CD14-positive monocyte (primary cell): Measurements from ENCODE around the gene SIK3. TPM values are rescaled to one million over a fixed set of nuclear protein-coding genes. Genes with fewer than 3 reads are reported as not detected.

Source experiments
- DNase-seq, 3 donors: peaks; one replicate each; pipeline ENCODE4 v3.0.0-alpha.2; 2011 to 2022
- H2AFZ ChIP-seq: 2 replicates; pipeline ENCODE4 v1.6.0; 2012; ENCODE audit warnings: mild to moderate bottlenecking, low read depth, low read length, inconsistent platforms; ENCODE audit not compliant: insufficient read depth, poor library complexity, severe bottlenecking
- H3K27ac ChIP-seq, 2 donors: 1 replicate in 1 of 2; 2 replicates in 1 of 2; pipeline ENCODE4 v1.5.1; 2012 to 2013; ENCODE audit warnings: low read length in 2 of 2, control low read depth in 1 of 2, inconsistent platforms in 1 of 2, low read depth in 1 of 2, mild to moderate bottlenecking in 1 of 2
- H3K27me3 ChIP-seq, 2 donors: one replicate each; pipeline versions ENCODE4 v1.6.0 to v1.6.1; 2011 to 2013; ENCODE audit warnings: low read length in 2 of 2; ENCODE audit not compliant: control insufficient read depth in 2 of 2, insufficient read depth in 2 of 2
- H3K36me3 ChIP-seq, 2 donors: replicated peaks in 1 of 2; 1 replicate in 1 of 2; 2 replicates in 1 of 2; pipeline versions ENCODE4 v1.5.1 to v1.6.1; 2012 to 2013; ENCODE audit warnings: low read length in 2 of 2, control low read depth in 1 of 2, inconsistent platforms in 1 of 2, mild to moderate bottlenecking in 1 of 2; ENCODE audit not compliant: insufficient read depth in 2 of 2, control insufficient read depth in 1 of 2
- H3K4me1 ChIP-seq, 2 donors: 1 replicate in 1 of 2; 2 replicates in 1 of 2; pipeline versions ENCODE4 v1.5.1 to v1.6.1; 2012 to 2013; ENCODE audit warnings: low read length in 2 of 2, control low read depth in 1 of 2, inconsistent platforms in 1 of 2, mild to moderate bottlenecking in 1 of 2, moderate library complexity in 1 of 2; ENCODE audit not compliant: insufficient read depth in 2 of 2, control insufficient read depth in 1 of 2
- H3K4me2 ChIP-seq: replicated peaks from 2 replicates; pipeline ENCODE3; 2012; ENCODE audit warnings: low read length, moderate library complexity, mild to moderate bottlenecking; ENCODE audit not compliant: poor library complexity, severe bottlenecking; ENCODE audit errors: extremely low read depth
- H3K4me3 ChIP-seq, 3 experiments: fragments of 200-600 bp in 1 of 3; sonication (generic) in 1 of 3; replicated peaks in 1 of 3; 1 replicate in 2 of 3; 2 replicates in 1 of 3; pipeline ENCODE4 v1.5.1; 2011 to 2013; ENCODE audit warnings: low read length in 3 of 3, mild to moderate bottlenecking in 3 of 3, control low read depth in 2 of 3, low read depth in 2 of 3, inconsistent platforms in 1 of 3, moderate library complexity in 1 of 3
- H3K79me2 ChIP-seq: 2 replicates; pipeline ENCODE4 v1.6.0; 2012; ENCODE audit warnings: mild to moderate bottlenecking, control low read depth, inconsistent platforms, low read length, moderate library complexity; ENCODE audit not compliant: insufficient read depth
- H3K9ac ChIP-seq: 2 replicates; pipeline ENCODE4 v1.6.0; 2017; ENCODE audit warnings: low read length, mild to moderate bottlenecking; ENCODE audit not compliant: insufficient read depth, poor library complexity, severe bottlenecking
- H3K9me3 ChIP-seq, 2 donors: replicated peaks in 1 of 2; 1 replicate in 1 of 2; 2 replicates in 1 of 2; pipeline versions ENCODE4 v1.5.1 to v1.6.1; 2012 to 2013; ENCODE audit warnings: low read length in 2 of 2, control low read depth in 1 of 2; ENCODE audit not compliant: control insufficient read depth in 1 of 2, insufficient read depth in 1 of 2
- H4K20me1 ChIP-seq: 2 replicates; pipeline ENCODE4 v1.6.0; 2012; ENCODE audit warnings: mild to moderate bottlenecking, low read length, control low read depth, moderate library complexity; ENCODE audit not compliant: insufficient read depth
- H3K27ac Mint-ChIP-seq, 7 donors: one replicate each; pipeline ENCODE4 v1.8.0; 2020; ENCODE audit warnings: mild to moderate bottlenecking in 7 of 7, mixed read lengths in 7 of 7, moderate library complexity in 6 of 7, inconsistent platforms in 2 of 7
- H3K27me3 Mint-ChIP-seq, 3 donors: one replicate each; pipeline ENCODE4 v1.8.0; 2021 to 2022; ENCODE audit warnings: low read depth in 3 of 3, mild to moderate bottlenecking in 3 of 3, mixed read lengths in 3 of 3, moderate library complexity in 3 of 3, inconsistent platforms in 1 of 3
- H3K36me3 Mint-ChIP-seq, 2 donors: one replicate each; pipeline ENCODE4 v1.8.0; 2020; ENCODE audit warnings: mixed read lengths in 2 of 2, inconsistent platforms in 1 of 2, mild to moderate bottlenecking in 1 of 2
- H3K4me1 Mint-ChIP-seq: one replicate; pipeline ENCODE4 v1.8.0; 2020; ENCODE audit warnings: mild to moderate bottlenecking, mixed read lengths
- H3K4me3 Mint-ChIP-seq, 2 donors: one replicate each; pipeline ENCODE4 v1.8.0; 2020; ENCODE audit warnings: mild to moderate bottlenecking in 2 of 2, mixed read lengths in 2 of 2, moderate library complexity in 1 of 2
- H3K9me3 Mint-ChIP-seq, 7 donors: one replicate each; pipeline ENCODE4 v1.8.0; 2020 to 2022; ENCODE audit warnings: mixed read lengths in 7 of 7, mild to moderate bottlenecking in 6 of 7, moderate library complexity in 6 of 7, inconsistent platforms in 2 of 7
- WGBS: methylation state at CpG from one replicate; pipeline ENCODE4 v1.1.5; 2013; ENCODE audit warnings: missing lambda C conversion rate; ENCODE audit not compliant: insufficient coverage; 5-methylcytosine and 5-hydroxymethylcytosine counted together
- intact Hi-C, 2 donors: fragments of 100-400 bp; cut with micrococcal nuclease; formaldehyde crosslinking; loops; one replicate each; pipeline versions ENCODE4 v1.15.0 to v1.15.1; 2023
- polyA plus RNA-seq, 3 donors: library from polyadenylated mRNA; depleted of rRNA in 1 of 3; unstranded in 2 of 3; stranded (reverse) in 1 of 3; fragments of 300-500 nt in 2 of 3; fragments of >200 nt in 1 of 3; fragmentation: Illumina TruSeq in 2 of 3; gene quantifications; 1 replicate in 2 of 3; 2 replicates in 1 of 3; pipeline ENCODE4 v1.2.3, GENCODE V29; 2012 to 2021
- TF ChIP-seq, protein P1 (sequence below): fragments of 200-600 bp; IDR thresholded peaks from one replicate; pipeline ENCODE4 v1.8.0; 2022; ENCODE audit warnings: antibody characterized with exemption, mild to moderate bottlenecking

SIK3 gene
- polyA plus RNA-seq, 3 donors, result 18.3 to 142 (median 20.0) TPM

GRCh38 chr11:116867619-116868018, 230.6 kb downstream of the SIK3 start:
- no peak for DNase-seq
- Histone ChIP-seq H3K27ac (no peak overlapping the region), H3K4me2 (no peak overlapping the region), H3K27me3 (no peaks in the 10 kb centered on the region), H3K79me2 (no peaks in the 10 kb centered on the region), H3K9me3 (no peaks in the 10 kb centered on the region), H2AFZ (no peak overlapping the region), H3K4me3 (no peak overlapping the region), H3K4me1 (no peaks in the 10 kb centered on the region), H4K20me1 (peaks cover 27% of the 10 kb centered on the region), H3K9ac (no peak overlapping the region), H3K36me3 (peaks cover 98 to 100% of the 10 kb centered on the region in 2 donors)
- intact Hi-C loops, result no loop called here
- Mint-ChIP-seq H3K27me3 (no peaks in the 10 kb centered on the region), H3K9me3 (no peaks in the 10 kb centered on the region), H3K36me3 (peaks cover 93 to 98% of the 10 kb centered on the region in 2 donors), H3K4me1 (peaks cover 8% of the 10 kb centered on the region), H3K27ac (peak overlapping the region in 1 of 7 donors; percentile 38), H3K4me3 (no peak overlapping the region)
- TF ChIP-seq, protein P1, sequence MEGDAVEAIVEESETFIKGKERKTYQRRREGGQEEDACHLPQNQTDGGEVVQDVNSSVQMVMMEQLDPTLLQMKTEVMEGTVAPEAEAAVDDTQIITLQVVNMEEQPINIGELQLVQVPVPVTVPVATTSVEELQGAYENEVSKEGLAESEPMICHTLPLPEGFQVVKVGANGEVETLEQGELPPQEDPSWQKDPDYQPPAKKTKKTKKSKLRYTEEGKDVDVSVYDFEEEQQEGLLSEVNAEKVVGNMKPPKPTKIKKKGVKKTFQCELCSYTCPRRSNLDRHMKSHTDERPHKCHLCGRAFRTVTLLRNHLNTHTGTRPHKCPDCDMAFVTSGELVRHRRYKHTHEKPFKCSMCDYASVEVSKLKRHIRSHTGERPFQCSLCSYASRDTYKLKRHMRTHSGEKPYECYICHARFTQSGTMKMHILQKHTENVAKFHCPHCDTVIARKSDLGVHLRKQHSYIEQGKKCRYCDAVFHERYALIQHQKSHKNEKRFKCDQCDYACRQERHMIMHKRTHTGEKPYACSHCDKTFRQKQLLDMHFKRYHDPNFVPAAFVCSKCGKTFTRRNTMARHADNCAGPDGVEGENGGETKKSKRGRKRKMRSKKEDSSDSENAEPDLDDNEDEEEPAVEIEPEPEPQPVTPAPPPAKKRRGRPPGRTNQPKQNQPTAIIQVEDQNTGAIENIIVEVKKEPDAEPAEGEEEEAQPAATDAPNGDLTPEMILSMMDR, result no peak
- WGBS, result 99% methylated on average over 10 of the region's 11 CpGs

GRCh38 chr11:116866804-116867455, 231.3 kb downstream of the SIK3 start:
- Mint-ChIP-seq H3K36me3 (peaks cover 95 to 100% of the 10 kb centered on the region in 2 donors), H3K4me3 (no peak overlapping the region), H3K4me1 (peaks cover 7% of the 10 kb centered on the region), H3K9me3 (no peaks in the 10 kb centered on the region), H3K27ac (no peak overlapping the region), H3K27me3 (no peaks in the 10 kb centered on the region)
- 100% methylated on average over 1 of the region's 6 CpGs for WGBS
- Histone ChIP-seq H3K79me2 (no peaks in the 10 kb centered on the region), H2AFZ (no peak overlapping the region), H3K9me3 (no peaks in the 10 kb centered on the region), H3K4me2 (no peak overlapping the region), H3K4me1 (no peaks in the 10 kb centered on the region), H3K27ac (no peak overlapping the region), H3K27me3 (no peaks in the 10 kb centered on the region), H4K20me1 (peaks cover 27% of the 10 kb centered on the region), H3K9ac (no peak overlapping the region), H3K4me3 (no peak overlapping the region), H3K36me3 (peaks cover 98 to 100% of the 10 kb centered on the region in 2 donors)
- intact Hi-C loops, result no loop called here
- no peak for DNase-seq
- TF ChIP-seq, protein P1, result no peak
